GM12891 (cell line): ENCODE measurements around the gene BAX.

Experiments used
- DNase-seq: peaks from one replicate; pipeline ENCODE4 v3.0.0; 2011; ENCODE audit warnings: low spot score; ENCODE audit not compliant: insufficient read length
- FAIRE-seq: peaks from 2 replicates; lab custom pipeline; 2011; peaks lifted over from hg19 to GRCh38; lab: Jason Lieb, UNC
- PAX5 ChIP-seq: IDR thresholded peaks from 2 replicates; pipeline ENCODE4 v1.6.1; 2011; ENCODE audit warnings: low read length, moderate library complexity, mild to moderate bottlenecking; ENCODE audit not compliant: insufficient read depth, severe bottlenecking
- POLR2A ChIP-seq: IDR thresholded peaks from 2 replicates; pipeline ENCODE4 v1.6.1; 2011; ENCODE audit warnings: low read depth, low read length, control low read depth
- POLR2AphosphoS5 ChIP-seq: IDR thresholded peaks from 2 replicates; pipeline ENCODE4 v1.6.1; 2011; ENCODE audit warnings: low read depth, low read length, control low read depth
- POU2F2 ChIP-seq: IDR thresholded peaks from 2 replicates; pipeline ENCODE4 v1.6.1; 2011; ENCODE audit warnings: low read depth, mild to moderate bottlenecking, control low read depth, low read length, moderate library complexity
- SPI1 ChIP-seq: IDR thresholded peaks from 2 replicates; pipeline ENCODE4 v1.6.1; 2011; ENCODE audit warnings: low read depth, low read length, control low read depth
- TAF1 ChIP-seq: IDR thresholded peaks from 2 replicates; pipeline ENCODE4 v1.6.1; 2011; ENCODE audit warnings: low read depth, low read length, control low read depth

The BAX gene

GRCh38 chr19:49009828-49010227 lies 55.2 kb downstream of the BAX start:
- TF ChIP-seq PAX5 (no peak), POLR2AphosphoS5 (no peak), POLR2A (no peak), SPI1 (no peak), POU2F2 (no peak), TAF1 (no peak)
- FAIRE-seq (no peak), DNase-seq (no peak)

GRCh38 chr19:49010453-49010852 lies 55.8 kb downstream of the BAX start:
- FAIRE-seq: no peak
- TF ChIP-seq TAF1: no peak
- no peak for TF ChIP-seq POU2F2
- no peak for TF ChIP-seq PAX5
- TF ChIP-seq SPI1: no peak
- TF ChIP-seq POLR2A: no peak
- no peak for TF ChIP-seq POLR2AphosphoS5
- DNase-seq: no peak

- FAIRE-seq (no peak), DNase-seq (no peak)
- no peak for TF ChIP-seq TAF1
- no peak for TF ChIP-seq POU2F2
- TF ChIP-seq PAX5: no peak
- TF ChIP-seq POLR2A: no peak
- no peak for TF ChIP-seq POLR2AphosphoS5
- no peak for TF ChIP-seq SPI1
Observed at GRCh38 chr19:49011194-49011593, 56.5 kb downstream of the BAX start.
